Mesenchymal stem cell (in vitro differentiated cells and primary cell): Measurements from ENCODE around the gene SRF.
A peak's percentile ranks its signal among the peaks of the same experiment; 100 is the strongest.

Experiments used
- DNase-seq: peaks from one replicate; pipeline ENCODE4 v3.0.0-alpha.2; 2013
- H2AFZ ChIP-seq: one replicate; pipeline ENCODE4 v1.6.1; 2013; ENCODE audit warnings: low read depth, mild to moderate bottlenecking, control low read depth, inconsistent platforms, low read length, moderate library complexity
- H2AK5ac ChIP-seq: 2 replicates; pipeline ENCODE4 v1.6.1; 2013; ENCODE audit warnings: low read length, moderate library complexity, mild to moderate bottlenecking, inconsistent platforms; ENCODE audit not compliant: severe bottlenecking
- H2BK120ac ChIP-seq: one replicate; pipeline ENCODE4 v1.6.1; 2013; ENCODE audit warnings: low read depth, mild to moderate bottlenecking, inconsistent platforms, low read length, moderate library complexity
- H2BK12ac ChIP-seq, 2 experiments: one replicate each; pipeline ENCODE4 v1.6.1; 2013; ENCODE audit warnings: inconsistent platforms in 2 of 2, low read length in 2 of 2, mild to moderate bottlenecking in 2 of 2, moderate library complexity in 2 of 2, control low read depth in 1 of 2
- H2BK15ac ChIP-seq: one replicate; pipeline ENCODE4 v1.6.1; 2013; ENCODE audit warnings: mild to moderate bottlenecking, low read depth, inconsistent platforms; ENCODE audit not compliant: poor library complexity, severe bottlenecking
- H2BK5ac ChIP-seq: 2 replicates; pipeline ENCODE4 v1.6.1; 2013; ENCODE audit warnings: low read depth, mild to moderate bottlenecking, low read length, control low read depth, inconsistent platforms; ENCODE audit not compliant: poor library complexity, severe bottlenecking
- H3K14ac ChIP-seq, 2 experiments: one replicate each; pipeline ENCODE4 v1.6.1; 2013; ENCODE audit warnings: inconsistent platforms in 2 of 2, low read length in 2 of 2, control low read depth in 1 of 2, mild to moderate bottlenecking in 1 of 2, moderate library complexity in 1 of 2
- H3K18ac ChIP-seq, 2 experiments: one replicate each; pipeline ENCODE4 v1.6.1; 2013; ENCODE audit warnings: inconsistent platforms in 2 of 2, low read length in 2 of 2, control low read depth in 1 of 2, low read depth in 1 of 2, mild to moderate bottlenecking in 1 of 2
- H3K23ac ChIP-seq, 2 experiments: one replicate each; pipeline ENCODE4 v1.6.1; 2013; ENCODE audit warnings: inconsistent platforms in 2 of 2, low read length in 2 of 2, mild to moderate bottlenecking in 2 of 2, moderate library complexity in 2 of 2, control low read depth in 1 of 2
- H3K27ac ChIP-seq: 2 replicates; pipeline ENCODE4 v1.5.1; 2013; ENCODE audit warnings: mild to moderate bottlenecking, moderate library complexity, low read length, control low read depth, inconsistent platforms; ENCODE audit not compliant: poor library complexity, severe bottlenecking
- H3K27me3 ChIP-seq, 2 experiments: 2 replicates each; pipeline versions ENCODE4 v1.6.1 to v1.7.0; 2013; ENCODE audit warnings: low read length in 2 of 2, mild to moderate bottlenecking in 2 of 2, moderate library complexity in 2 of 2, control low read depth in 1 of 2, inconsistent platforms in 1 of 2; ENCODE audit not compliant: control insufficient read depth in 1 of 2, insufficient read depth in 1 of 2
- H3K36me3 ChIP-seq, 2 experiments: 2 replicates each; pipeline versions ENCODE4 v1.6.1 to v1.7.0; 2013; ENCODE audit warnings: low read length in 2 of 2, control low read depth in 1 of 2, inconsistent platforms in 1 of 2, low read depth in 1 of 2, mild to moderate bottlenecking in 1 of 2; ENCODE audit not compliant: insufficient read depth in 2 of 2, control insufficient read depth in 1 of 2
- H3K4ac ChIP-seq, 2 experiments: one replicate each; pipeline ENCODE4 v1.6.1; 2013; ENCODE audit warnings: inconsistent platforms in 2 of 2, low read length in 2 of 2, mild to moderate bottlenecking in 2 of 2, moderate library complexity in 2 of 2, control low read depth in 1 of 2, low read depth in 1 of 2
- H3K4me1 ChIP-seq: 2 replicates; pipeline ENCODE4 v1.6.1; 2013; ENCODE audit warnings: low read depth, low read length, control low read depth; ENCODE audit not compliant: control insufficient read depth, insufficient read depth
- H3K4me2 ChIP-seq: 2 replicates; pipeline ENCODE4 v1.6.1; 2013; ENCODE audit warnings: low read length, mild to moderate bottlenecking, inconsistent platforms; ENCODE audit not compliant: poor library complexity, severe bottlenecking
- H3K4me3 ChIP-seq, 2 experiments: 2 replicates each; pipeline versions ENCODE4 v1.5.1 to v1.7.0; 2013; ENCODE audit warnings: low read length in 2 of 2, mild to moderate bottlenecking in 2 of 2, control low read depth in 1 of 2, low read depth in 1 of 2; ENCODE audit not compliant: insufficient read depth in 1 of 2
- H3K79me1 ChIP-seq: replicated peaks from 2 replicates; pipeline ENCODE4 v1.6.1; 2013; ENCODE audit warnings: mild to moderate bottlenecking, control low read depth, low read length, inconsistent platforms; ENCODE audit not compliant: poor library complexity, severe bottlenecking
- H3K9ac ChIP-seq: 2 replicates; pipeline ENCODE4 v1.7.0; 2013; ENCODE audit warnings: mild to moderate bottlenecking, low read length, moderate library complexity
- H3K9me3 ChIP-seq: 2 replicates; pipeline ENCODE4 v1.7.0; 2013; ENCODE audit warnings: mild to moderate bottlenecking, low read length; ENCODE audit not compliant: control insufficient read depth
- H4K8ac ChIP-seq: one replicate; pipeline ENCODE4 v1.6.1; 2013; ENCODE audit warnings: inconsistent platforms, mild to moderate bottlenecking, low read length, moderate library complexity
- H4K91ac ChIP-seq: one replicate; pipeline ENCODE4 v1.6.1; 2013; ENCODE audit warnings: mild to moderate bottlenecking, low read length, inconsistent platforms
- WGBS: methylation state at CpG from one replicate; pipeline ENCODE4 v1.1.7; 2013; ENCODE audit warnings: mixed read lengths; 5-methylcytosine and 5-hydroxymethylcytosine counted together

SRF gene

GRCh38 chr6:43171707-43172103, 636 bp downstream of the SRF start:
- H2BK120ac ChIP-seq: peak overlapping the region; percentile 97
- no peaks in the 10 kb centered on the region for H3K27me3 ChIP-seq
- H2BK5ac ChIP-seq: peak overlapping the region; percentile 96
- H3K4me1 ChIP-seq: peaks cover 29% of the 10 kb centered on the region
- H2BK15ac ChIP-seq: peak overlapping the region; percentile 100
- peak overlapping the region; percentile 89 to 95 for H3K4ac ChIP-seq
- peak overlapping the region; percentile 88 for H4K8ac ChIP-seq
- no peak for DNase-seq
- peak overlapping the region; percentile 83 for H3K27ac ChIP-seq
- peaks cover 18% of the 10 kb centered on the region in 2 experiments for H3K36me3 ChIP-seq
- peak overlapping the region; percentile 74 to 95 for H3K14ac ChIP-seq
- peak overlapping the region; percentile 90 for H3K4me3 ChIP-seq
- H3K9me3 ChIP-seq: no peaks in the 10 kb centered on the region
- H4K91ac ChIP-seq: peak overlapping the region; percentile 96
- H2AK5ac ChIP-seq: peak overlapping the region; percentile 58
- peak overlapping the region; percentile 94 for H3K9ac ChIP-seq
- peaks cover 12% of the 10 kb centered on the region for H3K79me1 ChIP-seq
- H2BK12ac ChIP-seq: no peak overlapping the region
- H3K4me2 ChIP-seq: peak overlapping the region; percentile 80
- 1% methylated on average over 39 of the region's 57 CpGs for WGBS
- peak overlapping the region; percentile 73 for H2AFZ ChIP-seq
- peak overlapping the region; percentile 89 to 95 for H3K18ac ChIP-seq
- peak overlapping the region in 1 of 2 experiments; percentile 92 for H3K23ac ChIP-seq

- Histone ChIP-seq H3K14ac (peak overlapping the region; percentile 74 to 95), H4K91ac (peak overlapping the region; percentile 96), H3K9me3 (no peaks in the 10 kb centered on the region), H3K4ac (peak overlapping the region; percentile 89 to 95), H3K18ac (peak overlapping the region; percentile 89 to 95), H3K27ac (peak overlapping the region; percentile 83), H2BK120ac (peak overlapping the region; percentile 97), H2BK5ac (peak overlapping the region; percentile 96), H2BK15ac (peak overlapping the region; percentile 2), H3K36me3 (peaks cover 18 to 21% of the 10 kb centered on the region in 2 experiments), H3K9ac (peak overlapping the region; percentile 94), H3K27me3 (no peaks in the 10 kb centered on the region), H2BK12ac (peak overlapping the region; percentile 11 to 26), H3K79me1 (peaks cover 12% of the 10 kb centered on the region), H3K23ac (peak overlapping the region; percentile 20 to 30), H2AFZ (peak overlapping the region; percentile 73), H4K8ac (peak overlapping the region; percentile 88), H2AK5ac (peak overlapping the region; percentile 58), H3K4me3 (peak overlapping the region; percentile 90), H3K4me1 (peaks cover 29% of the 10 kb centered on the region), H3K4me2 (peak overlapping the region; percentile 80)
- 3% methylated on average over 46 of the region's 46 CpGs for WGBS
- DNase-seq: peak; percentile 43
These were observed 1.3 kb downstream of the SRF start for GRCh38 chr6:43172104-43173007.

- Histone ChIP-seq H3K4me2 (peak overlapping the region; percentile 80), H3K9me3 (no peaks in the 10 kb centered on the region), H3K4ac (peak overlapping the region; percentile 42 to 99), H3K9ac (peak overlapping the region; percentile 94), H3K18ac (peak overlapping the region; percentile 13 to 71), H2BK5ac (peak overlapping the region; percentile 71), H2BK120ac (no peak overlapping the region), H3K4me3 (peak overlapping the region in 1 of 2 experiments; percentile 90), H3K14ac (peak overlapping the region in 1 of 2 experiments; percentile 62), H3K36me3 (peaks cover 28 to 31% of the 10 kb centered on the region in 2 experiments), H4K91ac (peak overlapping the region; percentile 98), H4K8ac (peak overlapping the region; percentile 74), H2AFZ (no peak overlapping the region), H3K79me1 (peaks cover 14% of the 10 kb centered on the region), H3K23ac (peak overlapping the region in 1 of 2 experiments; percentile 5), H3K27me3 (no peaks in the 10 kb centered on the region), H2AK5ac (peak overlapping the region; percentile 100), H3K27ac (peak overlapping the region; percentile 90), H2BK15ac (peak overlapping the region; percentile 83), H3K4me1 (peaks cover 29% of the 10 kb centered on the region), H2BK12ac (peak overlapping the region; percentile 69 to 98)
- DNase-seq: peak; percentile 25
- 45% methylated on average over 10 of the region's 11 CpGs for WGBS
These were observed 2.7 kb downstream of the SRF start for GRCh38 chr6:43173591-43174262.
